Ishikawa (cell line): Measurements from ENCODE around the gene PTPRN2.
A peak's percentile ranks its signal among the peaks of the same experiment; 100 is the strongest.

Experiments
- CEBPB ChIP-seq: IDR thresholded peaks from 2 replicates; pipeline ENCODE4 v1.6.1; 2012
- CREB1 ChIP-seq: IDR thresholded peaks from 2 replicates; pipeline ENCODE4 v1.6.1; 2012; ENCODE audit warnings: low read depth
- EGR1 ChIP-seq: IDR thresholded peaks from 2 replicates; pipeline ENCODE4 v1.6.1; 2012
- EP300 ChIP-seq: IDR thresholded peaks from 2 replicates; pipeline ENCODE4 v1.6.1; 2012; ENCODE audit warnings: borderline replicate concordance
- FOXM1 ChIP-seq: IDR thresholded peaks from 2 replicates; pipeline ENCODE4 v1.6.1; 2012; ENCODE audit warnings: low read depth, borderline replicate concordance
- NFIC ChIP-seq: IDR thresholded peaks from 2 replicates; pipeline ENCODE4 v1.6.1; 2012
- RAD21 ChIP-seq: IDR thresholded peaks from 2 replicates; pipeline ENCODE4 v1.6.1; 2012; ENCODE audit warnings: low read depth
- TAF1 ChIP-seq: IDR thresholded peaks from 2 replicates; pipeline ENCODE4 v1.6.1; 2012; ENCODE audit warnings: low read depth, mild to moderate bottlenecking
- TCF12 ChIP-seq: IDR thresholded peaks from 2 replicates; pipeline ENCODE4 v1.6.1; 2012; ENCODE audit warnings: low read depth
- TEAD4 ChIP-seq: IDR thresholded peaks from 2 replicates; pipeline ENCODE4 v1.6.1; 2012
- YY1 ChIP-seq: IDR thresholded peaks from 2 replicates; pipeline ENCODE4 v1.6.1; 2012; ENCODE audit warnings: low read depth
- ZBTB7A ChIP-seq: IDR thresholded peaks from 2 replicates; pipeline ENCODE4 v1.6.1; 2012; ENCODE audit warnings: low read depth
- TF ChIP-seq, protein P1 (sequence below): IDR thresholded peaks from 2 replicates; pipeline ENCODE4 v1.6.1; 2012
- TF ChIP-seq, protein P2 (sequence below): IDR thresholded peaks from 2 replicates; pipeline ENCODE4 v1.6.1; 2012
- TF ChIP-seq, protein P3 (sequence below): IDR thresholded peaks from 2 replicates; pipeline ENCODE4 v1.6.1; 2012; ENCODE audit warnings: low read depth, mild to moderate bottlenecking

The PTPRN2 gene

GRCh38 chr7:158431941-158432347 is 155.7 kb downstream of the PTPRN2 start:
- no peak for TF ChIP-seq FOXM1
- no peak for TF ChIP-seq NFIC
- TF ChIP-seq TCF12 = no peak
- TF ChIP-seq EP300 = no peak
- TF ChIP-seq, protein P1, sequence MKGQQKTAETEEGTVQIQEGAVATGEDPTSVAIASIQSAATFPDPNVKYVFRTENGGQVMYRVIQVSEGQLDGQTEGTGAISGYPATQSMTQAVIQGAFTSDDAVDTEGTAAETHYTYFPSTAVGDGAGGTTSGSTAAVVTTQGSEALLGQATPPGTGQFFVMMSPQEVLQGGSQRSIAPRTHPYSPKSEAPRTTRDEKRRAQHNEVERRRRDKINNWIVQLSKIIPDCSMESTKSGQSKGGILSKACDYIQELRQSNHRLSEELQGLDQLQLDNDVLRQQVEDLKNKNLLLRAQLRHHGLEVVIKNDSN = peak; percentile 39; the same call in 1 of the 2 replicates
- TF ChIP-seq ZBTB7A = no peak
- TF ChIP-seq RAD21 = no peak
- no peak for TF ChIP-seq CEBPB

DNA sequence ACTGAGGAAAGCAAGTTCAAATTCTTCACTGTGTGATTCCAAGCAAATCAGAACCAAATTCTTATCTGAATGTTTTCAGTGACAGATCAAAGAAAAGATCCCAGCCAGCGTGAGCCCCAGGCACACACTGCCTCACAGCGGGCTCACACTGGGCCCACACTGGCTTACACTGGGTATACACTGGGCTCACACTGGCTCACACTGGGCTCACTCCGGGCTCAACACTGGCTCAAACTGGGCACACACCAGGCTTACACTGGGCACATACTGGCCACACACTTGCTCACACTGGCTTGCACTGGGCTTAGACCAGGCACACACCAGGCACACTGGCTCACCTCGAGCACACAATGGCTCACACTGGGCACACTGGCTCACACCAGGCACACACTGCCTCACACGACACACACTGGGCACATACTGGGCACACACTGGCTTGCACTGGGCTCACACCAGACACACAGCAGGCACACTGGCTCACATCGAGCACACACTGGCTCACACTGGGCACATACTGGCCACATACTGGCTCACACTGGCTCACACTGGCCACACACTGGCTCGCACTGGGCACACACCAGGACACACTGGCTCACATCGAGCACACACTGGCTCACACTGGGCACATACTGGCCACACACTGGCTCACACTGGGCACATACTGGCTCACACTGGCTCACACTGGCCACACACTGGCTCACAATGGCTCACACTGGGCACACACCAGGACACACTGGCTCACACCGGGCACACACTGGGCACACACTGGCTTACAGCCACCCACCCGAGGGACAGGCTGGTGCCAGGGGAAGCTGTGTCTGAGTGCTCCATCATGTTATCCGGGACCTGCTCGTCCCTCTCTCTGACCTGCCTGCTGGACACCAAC is 156.3 kb downstream of the PTPRN2 start:
- TF ChIP-seq, protein P2, sequence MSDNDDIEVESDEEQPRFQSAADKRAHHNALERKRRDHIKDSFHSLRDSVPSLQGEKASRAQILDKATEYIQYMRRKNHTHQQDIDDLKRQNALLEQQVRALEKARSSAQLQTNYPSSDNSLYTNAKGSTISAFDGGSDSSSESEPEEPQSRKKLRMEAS = no peak
- no peak for TF ChIP-seq NFIC
- no peak for TF ChIP-seq TEAD4
- no peak for TF ChIP-seq YY1
- no peak for TF ChIP-seq EP300
- TF ChIP-seq FOXM1 = no peak
- TF ChIP-seq, protein P1 = no peak
- TF ChIP-seq TCF12 = no peak
- no peak for TF ChIP-seq EGR1
- TF ChIP-seq CREB1 = no peak
- no peak for TF ChIP-seq ZBTB7A
- TF ChIP-seq CEBPB = no peak
- no peak for TF ChIP-seq TAF1
- no peak for TF ChIP-seq RAD21
- TF ChIP-seq, protein P3, sequence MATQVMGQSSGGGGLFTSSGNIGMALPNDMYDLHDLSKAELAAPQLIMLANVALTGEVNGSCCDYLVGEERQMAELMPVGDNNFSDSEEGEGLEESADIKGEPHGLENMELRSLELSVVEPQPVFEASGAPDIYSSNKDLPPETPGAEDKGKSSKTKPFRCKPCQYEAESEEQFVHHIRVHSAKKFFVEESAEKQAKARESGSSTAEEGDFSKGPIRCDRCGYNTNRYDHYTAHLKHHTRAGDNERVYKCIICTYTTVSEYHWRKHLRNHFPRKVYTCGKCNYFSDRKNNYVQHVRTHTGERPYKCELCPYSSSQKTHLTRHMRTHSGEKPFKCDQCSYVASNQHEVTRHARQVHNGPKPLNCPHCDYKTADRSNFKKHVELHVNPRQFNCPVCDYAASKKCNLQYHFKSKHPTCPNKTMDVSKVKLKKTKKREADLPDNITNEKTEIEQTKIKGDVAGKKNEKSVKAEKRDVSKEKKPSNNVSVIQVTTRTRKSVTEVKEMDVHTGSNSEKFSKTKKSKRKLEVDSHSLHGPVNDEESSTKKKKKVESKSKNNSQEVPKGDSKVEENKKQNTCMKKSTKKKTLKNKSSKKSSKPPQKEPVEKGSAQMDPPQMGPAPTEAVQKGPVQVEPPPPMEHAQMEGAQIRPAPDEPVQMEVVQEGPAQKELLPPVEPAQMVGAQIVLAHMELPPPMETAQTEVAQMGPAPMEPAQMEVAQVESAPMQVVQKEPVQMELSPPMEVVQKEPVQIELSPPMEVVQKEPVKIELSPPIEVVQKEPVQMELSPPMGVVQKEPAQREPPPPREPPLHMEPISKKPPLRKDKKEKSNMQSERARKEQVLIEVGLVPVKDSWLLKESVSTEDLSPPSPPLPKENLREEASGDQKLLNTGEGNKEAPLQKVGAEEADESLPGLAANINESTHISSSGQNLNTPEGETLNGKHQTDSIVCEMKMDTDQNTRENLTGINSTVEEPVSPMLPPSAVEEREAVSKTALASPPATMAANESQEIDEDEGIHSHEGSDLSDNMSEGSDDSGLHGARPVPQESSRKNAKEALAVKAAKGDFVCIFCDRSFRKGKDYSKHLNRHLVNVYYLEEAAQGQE = no peak

GRCh38 chr7:158430308-158431034 is 157.2 kb downstream of the PTPRN2 start:
- TF ChIP-seq, protein P2 = no peak
- TF ChIP-seq, protein P1 = no peak
- TF ChIP-seq ZBTB7A (no peak), CREB1 (no peak), TCF12 (no peak), RAD21 (no peak), TEAD4 (no peak), EP300 (no peak), TAF1 (no peak), NFIC (no peak), CEBPB (no peak)
- TF ChIP-seq, protein P3 = no peak

DNA sequence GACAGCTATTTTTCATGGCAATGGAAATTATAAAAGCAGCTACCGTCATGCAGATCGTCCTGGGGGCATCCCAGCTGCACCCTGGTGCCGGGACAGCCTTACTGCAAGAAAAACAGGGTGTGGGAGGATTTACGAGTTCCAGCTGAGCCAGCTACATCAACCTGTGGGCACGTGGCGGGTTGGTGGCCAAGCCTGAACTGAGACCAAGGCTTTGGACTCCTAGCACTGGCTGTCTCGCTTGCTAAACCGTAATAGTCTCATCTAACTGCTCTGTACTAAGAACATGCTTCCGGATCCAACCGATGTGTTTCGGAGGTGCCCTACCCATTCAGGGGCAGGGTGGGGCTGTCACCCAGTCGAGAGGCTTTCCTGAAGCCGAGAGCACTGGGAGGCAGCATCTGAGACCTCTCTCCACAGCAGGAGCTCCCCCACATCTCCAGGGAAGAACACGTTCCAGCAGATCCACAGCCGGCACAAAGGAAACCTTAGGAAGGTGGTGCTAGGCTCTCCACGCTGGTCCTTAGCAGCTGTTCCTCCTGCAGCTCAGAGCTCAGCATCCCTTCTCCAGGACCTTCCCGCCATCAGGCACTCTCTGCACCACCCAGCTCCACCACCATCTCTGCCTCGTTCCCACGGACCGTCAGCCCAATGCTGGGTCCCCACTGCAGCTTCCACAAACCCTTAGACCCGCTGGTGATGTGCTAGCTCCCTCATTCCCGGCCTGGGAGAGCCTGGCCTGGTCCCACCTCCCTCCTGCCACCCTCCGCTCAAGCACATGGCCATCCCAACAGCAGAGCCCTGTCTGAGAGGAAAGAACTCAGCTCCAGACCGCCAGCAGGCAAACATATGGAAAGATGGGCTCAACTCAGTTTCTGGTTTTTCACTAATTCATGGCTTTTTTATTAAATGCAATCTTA is 158.5 kb downstream of the PTPRN2 start:
- TF ChIP-seq CREB1 (no peak), FOXM1 (no peak), RAD21 (no peak), YY1 (no peak), NFIC (no peak), ZBTB7A (no peak)
